Measurements from ENCODE around the gene SRMS. TPM values are rescaled to one million over a fixed set of nuclear protein-coding genes. Genes with fewer than 3 reads are reported as not detected.
A peak's percentile ranks its signal among the peaks of the same experiment; 100 is the strongest.

The SRMS gene
- total and polyA plus RNA-seq, 3 donors from 2014 or later: 0.19 to 0.42 (median 0.24) TPM

GRCh38 chr20:63502671-63503172 lies 44.8 kb downstream of the SRMS start:
- Histone ChIP-seq H3K9me3 (no peaks in the 10 kb centered on the region), H3K4me1 (no peaks in the 10 kb centered on the region), H3K36me3 (ENCODE audit: low read depth, missing control alignments) (no peaks in the 10 kb centered on the region), H3K27ac (no peak overlapping the region), H3K4me3 (no peak overlapping the region), H3K27me3 (no peaks in the 10 kb centered on the region)
- WGBS, 2 donors: 54 to 80% methylated on average over 1 to 13 of the region's 15 CpGs
- no peak for DNase-seq
- TF ChIP-seq CTCF (IDR thresholded peaks at IDR 0.05): no peak
- intact Hi-C loops (cut with DNase I; ENCODE audit: low total_unique reads): no loop called here

DNA sequence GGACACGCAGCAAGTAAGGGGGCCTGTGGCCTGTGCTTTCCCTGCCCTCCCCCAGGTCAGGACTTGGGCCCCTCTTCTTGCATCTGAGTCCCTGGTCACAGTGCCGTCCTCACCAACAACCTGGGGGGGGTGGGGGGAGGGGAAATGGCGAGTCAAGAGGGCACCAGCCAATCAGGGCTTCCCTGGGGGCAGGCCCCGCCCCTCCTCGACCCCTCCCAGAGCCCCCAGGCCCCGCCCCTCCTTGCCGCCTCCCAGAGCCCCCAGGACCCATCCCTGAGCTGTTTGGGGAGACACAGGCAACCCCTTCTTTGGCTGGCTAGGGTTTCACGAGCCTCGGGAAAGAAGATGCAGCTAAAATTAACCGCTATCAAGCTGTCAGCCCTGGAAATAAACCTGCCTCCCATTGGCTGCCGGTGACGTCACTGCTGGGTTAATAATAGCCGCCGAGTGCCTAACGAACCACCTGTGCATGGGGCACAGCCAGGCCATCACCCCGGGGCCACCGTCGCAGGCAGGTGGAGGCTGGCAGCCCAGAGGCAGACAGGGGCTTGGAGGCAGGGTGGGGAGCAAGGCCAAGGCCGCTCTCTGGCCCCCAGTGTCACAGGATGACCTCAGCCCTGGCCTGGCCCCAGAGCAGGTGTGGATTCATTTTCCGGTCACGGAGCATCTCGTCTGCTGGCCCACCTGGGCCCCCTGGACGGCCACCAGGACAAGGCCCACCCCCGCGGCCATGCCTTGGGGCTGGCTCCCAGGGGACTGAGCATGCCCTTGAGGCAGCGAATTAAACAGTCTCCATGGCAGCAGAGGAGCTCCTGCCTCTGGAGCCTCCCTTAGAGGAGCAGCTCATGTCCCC lies 45.5 kb downstream of the SRMS start:
- DNase-seq: peak; percentile 54
- no peaks in the 10 kb centered on the region for H3K36me3 ChIP-seq (ENCODE audit: low read depth, missing control alignments)
- no peaks in the 10 kb centered on the region for H3K9me3 ChIP-seq
- TF ChIP-seq CTCF (IDR thresholded peaks at IDR 0.05) (no peak), POLR2A (IDR thresholded peaks at IDR 0.05) (no peak)
- H3K4me1 ChIP-seq: no peaks in the 10 kb centered on the region
- H3K27ac ChIP-seq: no peak overlapping the region
- WGBS, 2 donors: 12 to 19% methylated on average over 20 to 25 of the region's 26 CpGs
- intact Hi-C loops (cut with DNase I; ENCODE audit: low total_unique reads): no loop called here
- H3K27me3 ChIP-seq: no peaks in the 10 kb centered on the region
- no peak overlapping the region for H3K4me3 ChIP-seq

DNA sequence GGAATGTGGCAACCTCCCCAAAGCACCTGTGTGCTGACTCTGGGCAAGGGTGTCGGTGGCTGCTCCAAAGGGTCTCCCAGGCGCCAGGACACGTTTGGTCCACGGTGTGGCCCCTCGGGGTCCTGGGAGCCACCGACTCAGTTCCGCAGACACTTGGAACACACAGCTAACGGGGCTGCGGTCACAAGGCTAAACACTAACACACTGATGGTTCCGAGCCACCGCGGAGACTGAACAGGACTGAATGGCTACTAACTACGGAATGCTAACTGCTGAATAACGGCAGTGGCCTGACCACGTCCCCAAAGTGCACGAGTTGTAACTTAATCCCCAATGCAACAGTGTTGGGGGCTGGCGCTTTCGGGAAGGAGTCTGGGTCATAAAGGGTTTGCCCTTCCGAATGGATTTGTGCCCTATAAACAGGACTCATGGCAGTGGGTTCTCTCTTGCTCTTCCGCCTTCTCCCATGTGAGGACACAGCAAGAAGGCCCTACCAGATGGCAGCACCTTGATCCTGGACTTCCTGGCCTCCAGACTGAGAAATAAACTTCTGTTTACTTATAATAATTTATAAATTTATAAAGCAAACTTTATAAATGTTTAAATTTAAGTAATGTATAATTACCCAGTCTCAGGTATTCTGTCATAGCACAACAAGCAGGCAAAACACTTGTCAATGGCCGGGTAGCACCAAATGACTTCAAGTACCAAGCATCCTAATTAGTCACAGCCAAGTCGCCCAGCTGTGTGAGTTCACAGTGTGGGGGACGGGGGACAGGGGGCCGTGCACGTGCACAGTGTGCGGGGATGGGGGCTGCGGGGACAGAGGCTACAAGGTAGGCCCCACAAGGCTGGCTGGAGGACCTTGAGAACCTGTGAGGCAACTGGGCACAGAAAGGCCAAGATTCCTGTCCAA lies 46.4 kb downstream of the SRMS start:
- DNase-seq: no peak
- TF ChIP-seq CTCF (IDR thresholded peaks at IDR 0.05) (no peak), POLR2A (IDR thresholded peaks at IDR 0.05) (no peak)
- Histone ChIP-seq H3K27me3 (no peaks in the 10 kb centered on the region), H3K9me3 (no peaks in the 10 kb centered on the region), H3K4me1 (no peaks in the 10 kb centered on the region), H3K36me3 (ENCODE audit: low read depth, missing control alignments) (no peaks in the 10 kb centered on the region), H3K4me3 (no peak overlapping the region), H3K27ac (no peak overlapping the region)
- 81 to 84% methylated on average over 21 to 27 of the region's 27 CpGs for WGBS, 2 donors
- intact Hi-C loops (cut with DNase I; ENCODE audit: low total_unique reads): no loop called here

- intact Hi-C loops (cut with DNase I; ENCODE audit: low total_unique reads): no loop called here
- Histone ChIP-seq H3K36me3 (ENCODE audit: low read depth, missing control alignments) (no peaks in the 10 kb centered on the region), H3K4me3 (no peak overlapping the region), H3K4me1 (no peaks in the 10 kb centered on the region), H3K9me3 (no peaks in the 10 kb centered on the region), H3K27ac (no peak overlapping the region), H3K27me3 (no peaks in the 10 kb centered on the region)
- 75 to 80% methylated on average over 14 to 21 of the region's 24 CpGs for WGBS, 2 donors
- no peak for DNase-seq
- TF ChIP-seq CTCF (IDR thresholded peaks at IDR 0.05) (no peak), POLR2A (IDR thresholded peaks at IDR 0.05) (no peak)
Measured at GRCh38 chr20:63500151-63500901, 47.2 kb downstream of the SRMS start.

Measured in testis (tissue), 3 donors.